Measurements from ENCODE around the gene MAK. TPM values are rescaled to one million over a fixed set of nuclear protein-coding genes. Genes with fewer than 3 reads are reported as not detected.

Gene MAK
- total and polyA plus RNA-seq, 2 donors (not counting 1 experiment from before 2014, with no cell fraction given): 0.04 TPM; not detected in 1

GRCh38 chr6:10857259-10857658 is 18.9 kb upstream of the MAK start:
- intact Hi-C loops (cut with micrococcal nuclease): no loop called here
- Histone ChIP-seq H4K20me1 (ENCODE audit: control insufficient read depth, insufficient read depth, low read length, poor library complexity, severe bottlenecking) (no peaks in the 10 kb centered on the region), H2AFZ (ENCODE audit: insufficient read depth, low read depth, low read length, poor library complexity, severe bottlenecking) (no peak overlapping the region), H3K9me3 (ENCODE audit: control extremely low read depth in 1 of 3, control insufficient read depth in 2 of 3, insufficient read depth in 1 of 3, low read length in 2 of 3) (peaks cover 3 to 11% (median 8%) of the 10 kb centered on the region in 3 donors), H3K4me3 (ENCODE audit: control extremely low read depth in 1 of 5, extremely low read depth in 1 of 5, insufficient read depth in 1 of 5, low read depth in 2 of 5, low read length in 4 of 5) (no peak overlapping the region), H3K4me1 (ENCODE audit: control insufficient read depth in 2 of 2, insufficient read depth in 2 of 2, low read length in 2 of 2) (no peaks in the 10 kb centered on the region), H3K36me3 (replicated peaks in 1 of 2; ENCODE audit: control extremely low read depth in 1 of 2, control insufficient read depth in 1 of 2, extremely low read depth in 1 of 2, insufficient read depth in 2 of 2, low read length in 1 of 2) (no peaks in the 10 kb centered on the region), H3K27me3 (replicated peaks in 1 of 4; ENCODE audit: control extremely low read depth in 1 of 4, control insufficient read depth in 3 of 4, insufficient read depth in 4 of 4, low read length in 3 of 4) (no peaks in the 10 kb centered on the region), H3K4me2 (replicated peaks; ENCODE audit: low read depth, low read length, poor library complexity, severe bottlenecking) (no peak overlapping the region), H3K27ac (ENCODE audit: low read length in 2 of 2) (no peak overlapping the region), H3K9ac (ENCODE audit: low read length) (no peak overlapping the region), H3K79me2 (ENCODE audit: control insufficient read depth, insufficient read depth, low read length) (no peaks in the 10 kb centered on the region)
- POLR2A ChIA-PET: no interaction called here
- Mint-ChIP-seq H3K9me3 (ENCODE audit: insufficient read depth) (peaks cover 11% of the 10 kb centered on the region), H3K27me3 (peaks cover 8% of the 10 kb centered on the region), H3K4me3 (no peak overlapping the region), H3K4me1 (peaks cover 6% of the 10 kb centered on the region), H3K27ac (no peak overlapping the region)
- DNase-seq (no peak), ATAC-seq (ENCODE audit: low read depth) (no peak)
- WGBS (ENCODE audit: insufficient coverage): no CpG with 5 or more reads among the region's 2 CpGs
- CTCF ChIA-PET: no interaction called here
- no peak for TF ChIP-seq CTCF (IDR thresholded peaks at IDR 0.05)
- TF ChIP-seq EZH2 (IDR thresholded peaks at IDR 0.05; ENCODE audit: borderline replicate concordance, insufficient read depth, low read depth, low read length, poor library complexity, severe bottlenecking): no peak

GRCh38 chr6:10854922-10855632 is 16.7 kb upstream of the MAK start:
- ChIA-PET CTCF (no interaction called here), POLR2A (no interaction called here)

More at GRCh38 chr6:10854922-10855632, 16.7 kb upstream of the MAK start:
- Mint-ChIP-seq H3K27ac (no peak overlapping the region), H3K4me1 (peaks cover 6% of the 10 kb centered on the region), H3K9me3 (ENCODE audit: insufficient read depth) (peaks cover 11% of the 10 kb centered on the region), H3K27me3 (peaks cover 8% of the 10 kb centered on the region), H3K4me3 (no peak overlapping the region)
- H3K27me3 ChIP-seq (replicated peaks in 1 of 4; ENCODE audit: control extremely low read depth in 1 of 4, control insufficient read depth in 3 of 4, insufficient read depth in 4 of 4, low read length in 3 of 4): no peaks in the 10 kb centered on the region
- peaks cover 3 to 11% (median 8%) of the 10 kb centered on the region in 3 donors for H3K9me3 ChIP-seq (ENCODE audit: control extremely low read depth in 1 of 3, control insufficient read depth in 2 of 3, insufficient read depth in 1 of 3, low read length in 2 of 3)
- no peak overlapping the region for H3K9ac ChIP-seq (ENCODE audit: low read length)
- H3K4me2 ChIP-seq (replicated peaks; ENCODE audit: low read depth, low read length, poor library complexity, severe bottlenecking): no peak overlapping the region
- H3K36me3 ChIP-seq (replicated peaks in 1 of 2; ENCODE audit: control extremely low read depth in 1 of 2, control insufficient read depth in 1 of 2, extremely low read depth in 1 of 2, insufficient read depth in 2 of 2, low read length in 1 of 2): no peaks in the 10 kb centered on the region
- H2AFZ ChIP-seq (ENCODE audit: insufficient read depth, low read depth, low read length, poor library complexity, severe bottlenecking): no peak overlapping the region
- no peaks in the 10 kb centered on the region for H4K20me1 ChIP-seq (ENCODE audit: control insufficient read depth, insufficient read depth, low read length, poor library complexity, severe bottlenecking)
- no peaks in the 10 kb centered on the region for H3K79me2 ChIP-seq (ENCODE audit: control insufficient read depth, insufficient read depth, low read length)
- H3K4me1 ChIP-seq (ENCODE audit: control insufficient read depth in 2 of 2, insufficient read depth in 2 of 2, low read length in 2 of 2): no peaks in the 10 kb centered on the region
- DNase-seq (no peak), ATAC-seq (ENCODE audit: low read depth) (no peak)
- TF ChIP-seq CTCF (IDR thresholded peaks at IDR 0.05): no peak
- no peak for TF ChIP-seq EZH2 (IDR thresholded peaks at IDR 0.05; ENCODE audit: borderline replicate concordance, insufficient read depth, low read depth, low read length, poor library complexity, severe bottlenecking)
- 47% methylated on average over 4 of the region's 7 CpGs for WGBS (ENCODE audit: insufficient coverage)
- no peak overlapping the region for H3K27ac ChIP-seq (ENCODE audit: low read length in 2 of 2)
- no peak overlapping the region for H3K4me3 ChIP-seq (ENCODE audit: control extremely low read depth in 1 of 5, extremely low read depth in 1 of 5, insufficient read depth in 1 of 5, low read depth in 2 of 5, low read length in 4 of 5)
- intact Hi-C loops (cut with micrococcal nuclease): no loop called here
